H1 (cell line): ENCODE results near the gene ENTPD8. TPM values are rescaled to one million over a fixed set of nuclear protein-coding genes. Genes with fewer than 3 reads are reported as not detected.
A peak's percentile ranks its signal among the peaks of the same experiment; 100 is the strongest.

Experiments
- CTCF ChIA-PET: fragments of 300-600 bp; sonication (Branson Sonifier 250); formaldehyde crosslinking; loops from one replicate; lab custom pipeline; 2021; ENCODE audit not compliant: partially characterized antibody; lab: Charles Lee
- POLR2A ChIA-PET: fragments of 300-600 bp; sonication (Branson Sonifier 250); formaldehyde crosslinking; loops from one replicate; lab custom pipeline; 2021; ENCODE audit warnings: inconsistent platforms; ENCODE audit not compliant: partially characterized antibody; lab: Charles Lee
- DNase-seq, 2 experiments: peaks; one replicate each; pipeline versions ENCODE4 v3.0.0 to v3.0.0-alpha.2; 2010 to 2022; ENCODE audit warnings: low spot score in 2 of 2, low read depth in 1 of 2, mixed read lengths in 1 of 2
- FAIRE-seq: peaks from 2 replicates; lab custom pipeline; 2011; peaks lifted over from hg19 to GRCh38; lab: Jason Lieb, UNC
- H2AFZ ChIP-seq: 2 replicates; pipeline ENCODE4 v1.8.1; 2012; ENCODE audit warnings: low read length, inconsistent platforms
- H2AK5ac ChIP-seq: 2 replicates; pipeline ENCODE4 v1.6.1; 2013; ENCODE audit warnings: low read depth, low read length
- H2BK120ac ChIP-seq: replicated peaks from 2 replicates; pipeline ENCODE3; 2013; ENCODE audit warnings: low read depth, low read length, inconsistent platforms
- H2BK12ac ChIP-seq: 2 replicates; pipeline ENCODE4 v1.6.1; 2013; ENCODE audit warnings: low read depth, low read length
- H2BK15ac ChIP-seq: 2 replicates; pipeline ENCODE4 v1.6.1; 2013; ENCODE audit warnings: low read length
- H2BK20ac ChIP-seq: 2 replicates; pipeline ENCODE4 v1.6.1; 2013; ENCODE audit warnings: low read length
- H2BK5ac ChIP-seq: 2 replicates; pipeline ENCODE4 v1.6.1; 2013; ENCODE audit warnings: low read depth, low read length
- H3K14ac ChIP-seq: 2 replicates; pipeline ENCODE4 v1.6.1; 2013; ENCODE audit warnings: inconsistent platforms; ENCODE audit not compliant: insufficient read length
- H3K18ac ChIP-seq: 2 replicates; pipeline ENCODE4 v1.6.1; 2013; ENCODE audit warnings: low read length; ENCODE audit errors: extremely low read depth
- H3K23ac ChIP-seq: 2 replicates; pipeline ENCODE4 v1.6.1; 2013; ENCODE audit warnings: inconsistent platforms; ENCODE audit not compliant: insufficient read length
- H3K23me2 ChIP-seq: 2 replicates; pipeline ENCODE4 v1.6.1; 2013; ENCODE audit warnings: low read depth, low read length
- H3K27ac ChIP-seq: 2 replicates; pipeline ENCODE4 v1.6.1; 2011; ENCODE audit warnings: low read depth, low read length, inconsistent platforms
- H3K27me3 ChIP-seq, 4 experiments: replicated peaks in 1 of 4; 1 replicate in 1 of 4; 2 replicates in 3 of 4; pipeline versions ENCODE4 v1.6.1 to v1.8.1; 2011 to 2013; ENCODE audit warnings: low read length in 3 of 4, mild to moderate bottlenecking in 3 of 4, inconsistent platforms in 2 of 4, mixed read lengths in 2 of 4, moderate library complexity in 1 of 4; ENCODE audit not compliant: control insufficient read depth in 3 of 4, insufficient read depth in 3 of 4; ENCODE audit errors: extremely low read depth in 1 of 4
- H3K36me3 ChIP-seq, 4 experiments: 2 replicates each; pipeline versions ENCODE4 v1.6.1 to v1.8.1; 2011 to 2013; ENCODE audit warnings: mild to moderate bottlenecking in 4 of 4, low read length in 3 of 4, moderate library complexity in 2 of 4, control low read depth in 1 of 4, inconsistent platforms in 1 of 4; ENCODE audit not compliant: insufficient read depth in 4 of 4, control insufficient read depth in 2 of 4
- H3K4ac ChIP-seq: replicated peaks from 2 replicates; pipeline ENCODE3; 2013; ENCODE audit warnings: low read length, low read depth, mixed read lengths, inconsistent platforms; ENCODE audit not compliant: insufficient read length
- H3K4me1 ChIP-seq, 4 experiments: replicated peaks in 1 of 4; 1 replicate in 1 of 4; 2 replicates in 3 of 4; pipeline versions ENCODE4 v1.6.1 to v1.8.1; 2011 to 2013; ENCODE audit warnings: low read length in 3 of 4, inconsistent platforms in 2 of 4, mixed read lengths in 1 of 4; ENCODE audit not compliant: insufficient read depth in 4 of 4, control insufficient read depth in 3 of 4
- H3K4me2 ChIP-seq, 2 experiments: 2 replicates each; pipeline versions ENCODE4 v1.6.1 to v1.8.1; 2011 to 2013; ENCODE audit warnings: low read depth in 2 of 2, low read length in 2 of 2, control low read depth in 1 of 2, inconsistent platforms in 1 of 2, mild to moderate bottlenecking in 1 of 2; ENCODE audit not compliant: insufficient read depth in 1 of 2
- H3K4me3 ChIP-seq, 4 experiments: fragments of 200-600, 300-600 bp in 1 of 4; sonication (generic), shearing (Covaris generic), sonication (Bioruptor Twin) in 1 of 4; 2 replicates each; pipeline versions ENCODE4 v1.5.1 to v1.8.1; 2011 to 2016; ENCODE audit warnings: low read length in 4 of 4, low read depth in 3 of 4, control low read depth in 2 of 4, inconsistent platforms in 2 of 4, mild to moderate bottlenecking in 2 of 4, mixed read lengths in 1 of 4, moderate library complexity in 1 of 4; ENCODE audit not compliant: insufficient read depth in 2 of 4; ENCODE audit errors: extremely low read depth in 1 of 4
- H3K56ac ChIP-seq: replicated peaks from 2 replicates; pipeline ENCODE3; 2013; ENCODE audit warnings: low read depth, mild to moderate bottlenecking, mixed read lengths, low read length, inconsistent platforms; ENCODE audit not compliant: insufficient read length
- H3K79me1 ChIP-seq: 2 replicates; pipeline ENCODE4 v1.6.1; 2013; ENCODE audit warnings: low read depth, low read length, control low read depth
- H3K79me2 ChIP-seq, 2 experiments: 2 replicates each; pipeline versions ENCODE4 v1.6.1 to v1.8.1; 2012 to 2013; ENCODE audit warnings: low read length in 2 of 2, mild to moderate bottlenecking in 2 of 2, inconsistent platforms in 1 of 2; ENCODE audit not compliant: insufficient read depth in 2 of 2, control insufficient read depth in 1 of 2
- H3K9ac ChIP-seq, 4 experiments: replicated peaks in 1 of 4; 1 replicate in 1 of 4; 2 replicates in 3 of 4; pipeline versions ENCODE4 v1.6.1 to v1.8.1; 2011 to 2013; ENCODE audit warnings: low read depth in 3 of 4, low read length in 3 of 4, control low read depth in 2 of 4, mild to moderate bottlenecking in 2 of 4, moderate library complexity in 2 of 4, inconsistent platforms in 1 of 4; ENCODE audit errors: extremely low read depth in 1 of 4
- H3K9me3 ChIP-seq, 2 experiments: 2 replicates each; pipeline versions ENCODE4 v1.6.1 to v1.8.1; 2012 to 2013; ENCODE audit warnings: mild to moderate bottlenecking in 2 of 2, moderate library complexity in 2 of 2, control low read depth in 1 of 2, inconsistent platforms in 1 of 2, low read depth in 1 of 2, low read length in 1 of 2, mixed read lengths in 1 of 2; ENCODE audit not compliant: insufficient read depth in 2 of 2
- H4K20me1 ChIP-seq, 2 experiments: replicated peaks in 1 of 2; 2 replicates each; pipeline versions ENCODE3 to v1.8.1; 2011 to 2013; ENCODE audit warnings: inconsistent platforms in 2 of 2, low read length in 2 of 2, mild to moderate bottlenecking in 1 of 2; ENCODE audit not compliant: insufficient read depth in 2 of 2, control insufficient read depth in 1 of 2
- H4K5ac ChIP-seq: 2 replicates; pipeline ENCODE4 v1.6.1; 2013; ENCODE audit warnings: low read length, low read depth, mixed read lengths, inconsistent platforms; ENCODE audit not compliant: insufficient read length
- H4K8ac ChIP-seq: 2 replicates; pipeline ENCODE4 v1.8.0; 2013; ENCODE audit warnings: mild to moderate bottlenecking, moderate library complexity, low read length, inconsistent platforms; ENCODE audit not compliant: insufficient read depth; ENCODE audit errors: extremely low read depth
- H4K91ac ChIP-seq: replicated peaks from 2 replicates; pipeline ENCODE3; 2013; ENCODE audit warnings: low read length, mixed read lengths, inconsistent platforms; ENCODE audit not compliant: insufficient read length
- BRCA1 ChIP-seq: IDR thresholded peaks from 2 replicates; pipeline ENCODE4 v1.6.1; 2012; ENCODE audit warnings: low read depth, low read length, improper control_type of control experiment
- EGR1 ChIP-seq: IDR thresholded peaks from 2 replicates; pipeline ENCODE4 v1.6.1; 2011; ENCODE audit warnings: low read depth, low read length, borderline replicate concordance
- RNF2 ChIP-seq: fragments of 200-900, 300-1000 bp; sonication (generic); IDR thresholded peaks from 2 replicates; pipeline ENCODE4 v1.7.1; 2016; ENCODE audit warnings: borderline replicate concordance, low read depth, mild to moderate bottlenecking, antibody characterized with exemption, low read length; ENCODE audit not compliant: poor library complexity, severe bottlenecking; ENCODE audit errors: missing control alignments
- WGBS, 2 experiments: shearing (Covaris generic) in 1 of 2; methylation state at CpG; one replicate each; pipeline versions ENCODE4 v1.1.6 to v1.1.7; 2013 to 2015; ENCODE audit warnings: low lambda C conversion rate in 2 of 2, mixed read lengths in 2 of 2, inconsistent platforms in 1 of 2, low coverage in 1 of 2, missing lambda C conversion rate in 1 of 2; ENCODE audit not compliant: insufficient replicate concordance in 2 of 2, insufficient coverage in 1 of 2, insufficient read length in 1 of 2; ENCODE audit errors: extremely low coverage in 1 of 2, missing lambda C conversion rate in 1 of 2; 5-methylcytosine and 5-hydroxymethylcytosine counted together
- polyA plus RNA-seq, 7 experiments: library from polyadenylated mRNA; depleted of rRNA in 3 of 7; stranded (reverse) in 5 of 7; unstranded in 2 of 7; fragments of >200 nt in 5 of 7; fragments of 200-250 nt in 2 of 7; gene quantifications; 1 replicate in 5 of 7; 2 replicates in 1 of 7; 4 replicates in 1 of 7; pipeline versions ENCODE4 v1.2.1 to v1.2.3, GENCODE V29; 2011 to 2013; ENCODE audit warnings: missing spikeins in 2 of 7, mixed read lengths in 2 of 7
- total RNA-seq: library from RNA; stranded (reverse); fragmentation: NEBNext Ultra II Directional; extraction: Animal tissue kit (Norgen Biotek cat#: 25700); gene quantifications from 2 replicates; pipeline ENCODE4 v1.2.1, GENCODE V29; 2021

The ENTPD8 gene
- total and polyA plus RNA-seq, 2 of the 8 experiments (the other 6 are each of a cell fraction or from before 2014, with no cell fraction given) = 0.48 to 0.51 TPM

DNA sequence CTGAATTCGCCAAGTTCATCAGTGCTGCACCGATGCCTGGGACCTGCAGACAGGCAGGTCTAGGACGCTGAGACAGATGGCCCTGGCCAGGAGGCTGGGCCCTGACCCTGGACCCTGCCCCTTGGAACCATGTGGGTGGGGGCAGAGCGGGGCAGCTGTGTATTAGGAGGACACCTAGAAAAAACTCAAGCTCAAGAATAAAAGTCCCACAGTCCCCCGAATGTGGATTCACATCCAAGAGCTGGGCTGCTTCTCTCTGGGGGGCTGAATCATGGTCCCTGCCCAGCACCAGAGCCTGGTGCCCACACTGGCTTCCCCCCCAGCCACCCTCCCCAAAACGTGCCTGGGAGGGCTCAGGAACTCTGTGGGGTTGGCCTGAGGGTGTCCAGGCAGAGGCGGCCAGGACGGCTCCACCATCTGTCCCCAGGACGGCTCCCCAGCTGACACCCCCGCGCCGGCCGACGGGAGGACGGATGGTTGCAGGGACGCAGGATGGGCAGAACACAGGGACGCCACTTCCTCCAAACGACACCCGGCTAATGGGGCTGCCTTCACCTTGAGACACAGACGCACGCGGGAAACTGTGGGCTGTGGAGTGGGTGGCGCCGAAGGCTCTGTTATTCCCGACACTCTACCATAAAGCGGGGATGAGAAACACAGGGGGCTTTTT, 53.1 kb downstream of the ENTPD8 start:
- Histone ChIP-seq H2AFZ (no peak overlapping the region), H3K56ac (no peak overlapping the region), H3K23me2 (no peaks in the 10 kb centered on the region), H2AK5ac (no peak overlapping the region), H3K4ac (no peak overlapping the region), H3K27ac (no peak overlapping the region), H3K4me1 (no peaks in the 10 kb centered on the region; a peak in 1 of 7 replicates), H4K91ac (no peak overlapping the region), H2BK20ac (no peak overlapping the region), H4K20me1 (peaks cover 0 to 5% of the 10 kb centered on the region in 2 experiments), H2BK15ac (no peak overlapping the region), H3K14ac (no peak overlapping the region), H2BK120ac (no peak overlapping the region), H3K4me3 (no peak overlapping the region), H2BK5ac (no peak overlapping the region), H3K79me2 (no peaks in the 10 kb centered on the region), H3K36me3 (no peaks in the 10 kb centered on the region), H3K18ac (no peak overlapping the region), H3K79me1 (no peaks in the 10 kb centered on the region), H4K8ac (0 out of 2 replicates have a peak overlapping the region, but pooled peaks have one; percentile 68), H3K4me2 (no peak overlapping the region), H3K23ac (no peak overlapping the region), H3K27me3 (no peaks in the 10 kb centered on the region), H3K9ac (no peak overlapping the region), H2BK12ac (no peak overlapping the region), H3K9me3 (no peaks in the 10 kb centered on the region), H4K5ac (no peak overlapping the region)
- CTCF ChIA-PET = no interaction called here
- DNase-seq (no peak), FAIRE-seq (no peak)
- WGBS, 2 experiments = 88% methylated on average over 26 of the region's 26 CpGs; no CpG with 5 or more reads in 1 of the 2 experiments
- POLR2A ChIA-PET = interaction anchor here (0.6 to 1.6 kb wide), 4 partner anchors 14 to 147 kb away, joined by 3 read pairs; partner anchors contain the start of gene TUBB4B
- no peak for TF ChIP-seq BRCA1
- no peak for TF ChIP-seq RNF2
- no peak for TF ChIP-seq EGR1
